ENCODE results near the gene RNH1.

DNA sequence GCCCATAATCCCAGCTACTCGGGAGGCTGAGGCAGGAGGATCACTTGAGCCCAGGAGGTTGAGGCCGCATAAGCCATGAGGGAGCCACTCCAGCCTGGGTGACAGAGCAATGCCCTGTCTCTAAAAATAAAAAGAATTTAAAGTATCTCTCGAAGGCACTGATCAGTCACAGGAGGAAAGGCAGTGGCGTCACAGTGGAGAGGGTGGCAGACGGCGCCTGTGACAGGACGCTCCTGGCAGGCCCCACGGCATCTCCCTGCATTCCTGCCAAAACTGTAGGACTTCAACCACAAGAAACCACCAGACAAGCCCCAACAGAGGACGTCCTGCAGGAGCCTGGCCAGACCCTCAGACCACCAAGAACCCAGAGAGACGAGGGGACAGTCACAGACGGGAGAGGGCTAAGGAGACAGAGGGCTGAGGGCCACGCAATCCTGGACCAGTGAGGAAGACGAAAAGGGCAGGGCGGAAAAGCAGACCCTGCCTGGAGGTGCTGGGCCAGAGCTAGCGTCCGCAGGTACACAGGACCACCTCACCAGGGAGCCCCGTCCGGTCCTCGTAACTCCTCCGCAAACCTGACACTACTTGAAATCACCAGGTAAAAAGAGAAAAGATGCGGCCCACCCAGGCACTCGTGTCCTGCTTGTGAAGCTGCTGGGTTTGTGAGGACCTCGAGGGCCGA, 5.9 kb downstream of the RNH1 start:
- TF ChIP-seq, protein P1, sequence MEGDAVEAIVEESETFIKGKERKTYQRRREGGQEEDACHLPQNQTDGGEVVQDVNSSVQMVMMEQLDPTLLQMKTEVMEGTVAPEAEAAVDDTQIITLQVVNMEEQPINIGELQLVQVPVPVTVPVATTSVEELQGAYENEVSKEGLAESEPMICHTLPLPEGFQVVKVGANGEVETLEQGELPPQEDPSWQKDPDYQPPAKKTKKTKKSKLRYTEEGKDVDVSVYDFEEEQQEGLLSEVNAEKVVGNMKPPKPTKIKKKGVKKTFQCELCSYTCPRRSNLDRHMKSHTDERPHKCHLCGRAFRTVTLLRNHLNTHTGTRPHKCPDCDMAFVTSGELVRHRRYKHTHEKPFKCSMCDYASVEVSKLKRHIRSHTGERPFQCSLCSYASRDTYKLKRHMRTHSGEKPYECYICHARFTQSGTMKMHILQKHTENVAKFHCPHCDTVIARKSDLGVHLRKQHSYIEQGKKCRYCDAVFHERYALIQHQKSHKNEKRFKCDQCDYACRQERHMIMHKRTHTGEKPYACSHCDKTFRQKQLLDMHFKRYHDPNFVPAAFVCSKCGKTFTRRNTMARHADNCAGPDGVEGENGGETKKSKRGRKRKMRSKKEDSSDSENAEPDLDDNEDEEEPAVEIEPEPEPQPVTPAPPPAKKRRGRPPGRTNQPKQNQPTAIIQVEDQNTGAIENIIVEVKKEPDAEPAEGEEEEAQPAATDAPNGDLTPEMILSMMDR (conservative IDR thresholded peaks at IDR 0.05; ENCODE audit: low read length) = no peak
- TF ChIP-seq EZH2phosphoT487 (IDR thresholded peaks at IDR 0.05; ENCODE audit: borderline replicate concordance, low read depth, low read length) = no peak

Measured in OCI-LY7 (cell line).